8988T (cell line): Measurements from ENCODE around the gene GHDC.
"Not testable (repeated sequence)": the region's sequence is repeated elsewhere in the genome, so short reads cannot be mapped to it uniquely, and the experiment has no call there.

ENCODE experiments used
- DNase-seq: peaks from one replicate; pipeline ENCODE4 v3.0.0; 2011

The GHDC gene, protein sequence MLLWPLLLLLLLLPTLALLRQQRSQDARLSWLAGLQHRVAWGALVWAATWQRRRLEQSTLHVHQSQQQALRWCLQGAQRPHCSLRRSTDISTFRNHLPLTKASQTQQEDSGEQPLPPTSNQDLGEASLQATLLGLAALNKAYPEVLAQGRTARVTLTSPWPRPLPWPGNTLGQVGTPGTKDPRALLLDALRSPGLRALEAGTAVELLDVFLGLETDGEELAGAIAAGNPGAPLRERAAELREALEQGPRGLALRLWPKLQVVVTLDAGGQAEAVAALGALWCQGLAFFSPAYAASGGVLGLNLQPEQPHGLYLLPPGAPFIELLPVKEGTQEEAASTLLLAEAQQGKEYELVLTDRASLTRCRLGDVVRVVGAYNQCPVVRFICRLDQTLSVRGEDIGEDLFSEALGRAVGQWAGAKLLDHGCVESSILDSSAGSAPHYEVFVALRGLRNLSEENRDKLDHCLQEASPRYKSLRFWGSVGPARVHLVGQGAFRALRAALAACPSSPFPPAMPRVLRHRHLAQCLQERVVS

DNA sequence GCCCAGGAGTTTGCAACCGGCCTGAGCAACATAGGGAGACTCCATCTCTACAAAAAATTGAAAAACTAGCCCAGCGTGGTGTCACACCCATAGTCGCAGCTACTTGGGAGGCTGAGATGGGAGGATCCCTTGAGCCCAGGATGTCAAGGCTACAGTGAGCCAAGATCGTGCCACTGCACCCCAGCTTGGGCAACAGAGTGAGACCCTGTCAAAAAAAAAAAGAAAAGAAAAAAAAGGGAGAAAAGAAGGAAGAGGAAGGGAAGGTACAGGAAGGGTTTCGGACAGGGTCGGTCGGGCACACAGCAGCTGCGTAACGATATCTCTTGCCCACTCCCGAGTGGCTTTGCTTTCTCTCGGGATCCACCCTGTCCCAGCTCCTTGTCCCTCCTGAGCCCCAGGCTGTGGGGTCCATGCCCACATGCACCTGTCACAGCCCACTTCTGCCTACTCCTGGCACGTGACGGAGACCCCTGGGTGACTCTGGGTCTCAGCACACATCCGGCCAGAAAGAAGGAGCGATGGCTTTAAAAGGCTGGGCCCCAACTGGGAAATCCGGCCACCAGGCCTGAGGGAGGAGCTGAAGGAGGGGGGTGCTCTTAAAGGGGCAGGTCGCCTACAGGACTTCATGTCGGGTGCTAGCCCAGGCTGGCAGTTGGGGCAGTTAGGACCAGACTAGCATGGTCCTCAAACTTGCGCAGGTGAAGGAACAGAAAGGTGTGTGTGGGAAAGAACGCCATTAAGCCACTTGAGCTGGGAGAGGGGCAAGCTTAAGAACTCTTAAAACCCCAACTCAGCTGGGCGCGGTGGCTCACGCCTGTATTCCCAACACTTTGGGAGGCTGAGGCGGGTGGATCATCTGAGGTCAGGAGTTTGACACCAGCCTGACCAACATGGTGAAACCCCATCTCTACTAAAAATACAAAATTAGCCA is at the start of gene GHDC:
GHDC (minus strand) TSS at position 526 of the 931 bp plus-strand sequence. CDS start 913 bp downstream, outside the sequence.
- DNase-seq: no peak

DNA sequence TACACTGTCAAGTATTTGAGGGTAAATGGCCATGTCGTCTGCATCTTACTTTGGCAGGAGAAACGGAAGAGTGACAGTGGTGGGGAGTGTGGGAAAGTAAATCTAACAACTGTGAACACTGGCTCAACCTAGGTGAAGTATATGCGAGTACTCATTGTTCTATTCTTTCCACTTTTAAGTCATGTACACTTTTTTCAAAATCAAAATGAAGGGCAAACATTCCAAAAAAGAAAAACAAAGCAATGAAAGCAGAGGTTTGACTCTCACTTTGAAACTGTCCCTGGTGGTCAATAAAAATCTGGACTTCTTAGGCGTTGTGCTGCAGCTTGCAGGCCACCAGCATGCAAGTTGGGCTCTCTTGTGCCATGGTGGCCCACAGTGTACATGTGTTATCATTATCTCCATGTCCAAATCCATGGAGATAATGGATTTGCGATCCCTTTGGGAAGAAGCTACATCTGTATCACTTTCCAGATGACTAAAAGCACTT is 49.2 kb upstream of the GHDC start:
- DNase-seq: no peak

DNA sequence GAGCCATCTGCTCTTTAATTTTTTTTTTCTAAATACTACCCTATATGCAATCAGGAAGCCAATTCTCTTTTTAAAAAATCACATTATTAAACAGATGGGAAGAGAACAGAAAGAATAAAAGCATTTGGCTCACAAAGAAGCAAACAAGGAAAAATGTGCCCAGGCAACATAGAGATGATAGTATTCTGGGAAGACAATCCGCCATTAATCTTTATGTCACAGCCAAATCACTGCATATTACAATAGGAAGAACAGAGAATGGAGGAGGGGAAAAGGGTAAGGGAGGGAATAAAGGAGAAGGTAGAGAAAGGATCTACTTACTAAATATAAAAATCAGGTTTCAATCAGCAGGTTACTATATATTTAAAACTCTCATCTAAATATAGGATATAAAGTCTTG is 47.6 kb upstream of the GHDC start:
- no peak for DNase-seq

DNA sequence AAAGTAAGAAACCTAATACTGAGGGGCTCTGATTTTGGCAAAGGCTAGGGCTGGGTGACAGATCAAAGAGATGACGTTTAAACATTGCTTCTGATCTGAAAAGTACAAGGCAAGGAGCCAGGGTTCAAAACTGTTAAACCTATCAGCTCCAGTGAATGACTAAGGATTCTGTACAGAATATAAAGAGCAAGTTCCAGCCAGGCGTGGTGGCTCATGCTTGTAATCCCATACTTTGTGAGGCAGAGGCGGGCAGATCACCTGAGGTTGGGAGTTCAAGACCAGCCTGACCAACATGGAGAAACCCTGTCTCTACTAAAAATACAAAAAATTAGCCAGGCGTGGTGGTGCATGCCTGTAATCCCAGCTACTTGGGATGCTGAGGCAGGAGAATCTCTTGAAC is 46.6 kb upstream of the GHDC start:
- not testable (repeated sequence) for DNase-seq

DNA sequence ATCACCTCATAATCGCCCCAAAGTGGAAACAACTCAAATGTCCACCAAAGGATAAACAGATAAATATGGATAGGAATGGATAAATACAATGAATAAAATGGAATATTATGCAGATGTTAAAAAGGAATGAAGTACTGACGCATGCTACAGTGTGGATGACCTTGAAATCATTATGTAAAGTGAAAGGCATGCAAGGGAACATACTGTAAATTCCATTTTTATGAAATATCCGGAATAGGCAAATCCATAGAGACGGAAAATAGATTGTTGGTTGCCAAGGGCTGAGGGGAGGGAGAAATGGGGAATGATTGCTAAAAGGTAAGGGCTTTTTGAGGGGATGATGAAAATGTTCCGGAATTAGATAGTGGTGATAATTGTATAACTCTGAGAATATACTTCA is 45.9 kb upstream of the GHDC start:
- DNase-seq: no peak

DNA sequence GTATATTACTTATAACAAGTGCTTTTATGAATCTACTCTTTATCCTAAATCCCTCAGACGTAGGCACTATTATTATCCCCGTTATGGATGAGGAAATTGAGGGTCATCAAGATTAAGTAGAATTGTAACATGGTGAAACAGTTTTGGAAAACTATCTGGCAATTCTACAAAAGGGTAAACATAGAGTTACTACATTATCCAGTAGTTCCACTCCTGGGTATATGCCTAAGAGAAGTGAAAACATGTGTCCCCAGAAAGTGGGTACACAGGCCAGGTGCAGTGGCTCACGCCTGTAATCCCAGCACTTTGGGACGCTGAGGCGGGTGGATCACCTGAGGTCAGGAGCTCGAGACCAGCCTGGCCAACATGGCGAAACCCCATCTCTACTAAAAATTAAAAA is 45.3 kb upstream of the GHDC start:
- not testable (repeated sequence) for DNase-seq

DNA sequence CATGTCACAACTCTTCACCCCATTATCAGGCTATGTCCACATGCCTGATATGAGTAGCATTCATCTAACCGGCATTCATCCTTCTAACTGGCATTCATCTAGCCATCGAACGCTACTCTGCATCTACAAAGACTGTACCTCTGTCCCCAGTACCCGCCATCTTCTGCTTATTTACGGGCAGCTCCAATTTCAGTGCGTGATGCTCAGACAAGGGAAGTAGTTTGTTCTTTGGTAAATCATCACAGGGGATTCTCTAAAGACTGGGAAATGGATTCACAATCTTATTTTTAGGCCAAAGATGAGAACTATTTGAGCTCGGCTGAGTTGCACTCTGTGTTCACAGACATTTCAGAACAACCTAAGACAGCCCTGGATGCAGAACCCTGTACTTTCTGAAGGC is 42.5 kb upstream of the GHDC start:
- no peak for DNase-seq

DNA sequence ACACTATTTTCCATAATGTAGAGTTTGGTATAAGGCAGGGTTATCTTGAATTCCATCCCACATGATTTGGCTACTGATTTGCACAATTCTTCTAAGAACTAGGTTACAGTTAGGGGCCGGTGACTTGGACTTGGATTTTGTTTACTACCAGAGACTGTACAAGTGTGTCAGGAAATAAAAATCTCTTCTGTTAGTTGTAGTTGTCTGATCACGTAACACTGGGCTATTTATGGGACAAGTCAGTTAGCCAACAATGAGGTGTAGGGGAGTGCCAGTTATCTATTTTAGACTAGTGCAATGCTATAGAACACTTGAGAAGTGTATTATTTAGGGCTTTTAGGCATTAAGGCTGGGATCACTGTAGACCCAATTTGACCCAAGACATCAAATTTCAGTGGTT is 39.7 kb upstream of the GHDC start:
- no peak for DNase-seq

DNA sequence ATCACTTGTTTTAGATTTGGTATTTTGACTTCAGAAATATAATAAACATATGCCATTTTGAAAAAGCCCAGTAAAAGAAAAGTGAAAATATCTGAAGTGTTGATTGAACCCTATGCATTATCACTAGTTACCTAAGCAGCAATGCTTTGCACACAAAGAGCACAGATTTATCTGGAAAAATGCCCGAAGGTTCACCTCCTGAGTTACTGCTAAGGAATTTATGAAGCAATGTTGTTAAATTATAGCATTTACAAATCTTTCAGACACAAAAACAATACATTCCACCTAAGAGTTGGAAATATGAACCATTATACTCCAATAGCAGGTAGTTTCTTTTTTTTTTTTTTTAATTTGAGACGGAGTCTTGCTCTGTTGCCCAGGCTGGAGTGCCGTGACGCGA is 38.9 kb upstream of the GHDC start:
- no peak for DNase-seq

DNA sequence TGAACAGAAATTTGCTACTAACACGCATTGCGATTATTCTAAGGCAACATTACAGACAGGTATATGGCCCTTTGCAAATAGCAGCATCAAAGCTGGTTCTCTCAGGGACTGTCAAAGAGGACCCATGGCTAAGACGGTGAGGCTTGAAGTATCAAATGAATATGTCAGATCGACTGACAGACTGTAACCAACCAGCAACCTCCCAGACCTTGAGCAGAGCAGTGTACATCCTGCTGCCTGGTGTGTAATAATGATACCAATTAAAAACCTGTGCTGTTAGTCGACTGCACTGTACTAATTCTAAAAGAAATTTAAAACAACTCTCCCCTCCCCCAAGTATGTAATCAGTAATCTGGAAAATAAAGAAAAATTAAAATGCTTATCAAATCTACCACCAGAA is 35.9 kb upstream of the GHDC start:
- DNase-seq: no peak

DNA sequence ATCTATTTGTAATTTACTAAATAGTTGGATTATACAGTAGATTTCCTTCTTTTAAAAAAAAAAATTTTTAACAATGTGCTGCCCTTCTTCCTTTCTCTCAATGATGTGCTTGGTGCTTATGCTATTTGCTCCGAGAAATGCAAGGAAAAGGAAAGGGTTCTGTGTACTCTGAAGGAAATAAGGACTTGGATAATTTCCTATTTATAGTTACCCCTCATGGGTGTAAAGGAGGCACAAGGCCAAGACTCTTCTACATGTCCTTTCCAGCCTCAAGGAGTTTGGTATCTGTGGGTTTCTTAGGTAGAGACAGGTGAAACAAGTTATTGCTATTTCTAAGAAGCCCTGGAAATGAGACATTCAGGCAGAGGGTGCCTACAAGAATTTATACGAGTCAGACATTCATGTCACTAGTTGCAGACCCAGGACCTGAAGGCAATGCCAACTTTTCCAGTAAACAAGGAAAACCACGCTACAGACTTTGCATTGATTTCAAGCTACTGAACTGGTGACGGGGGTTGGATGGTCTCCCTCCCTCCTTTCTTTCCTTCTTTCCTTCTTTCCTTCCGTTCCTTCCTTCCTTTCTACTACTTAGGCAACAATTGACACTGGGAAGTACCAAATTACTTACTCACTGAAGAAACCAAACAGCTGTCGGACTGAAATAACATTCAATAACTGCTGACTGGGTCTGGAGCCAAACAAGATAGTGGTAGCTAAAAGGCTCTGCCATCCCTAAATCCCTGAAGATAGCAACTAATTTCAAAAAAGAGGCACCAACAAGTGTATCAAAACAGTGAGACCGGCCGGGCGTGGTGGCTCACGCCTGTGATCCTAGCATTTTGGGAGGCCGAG is 33.8 kb upstream of the GHDC start:
- DNase-seq: no peak

DNA sequence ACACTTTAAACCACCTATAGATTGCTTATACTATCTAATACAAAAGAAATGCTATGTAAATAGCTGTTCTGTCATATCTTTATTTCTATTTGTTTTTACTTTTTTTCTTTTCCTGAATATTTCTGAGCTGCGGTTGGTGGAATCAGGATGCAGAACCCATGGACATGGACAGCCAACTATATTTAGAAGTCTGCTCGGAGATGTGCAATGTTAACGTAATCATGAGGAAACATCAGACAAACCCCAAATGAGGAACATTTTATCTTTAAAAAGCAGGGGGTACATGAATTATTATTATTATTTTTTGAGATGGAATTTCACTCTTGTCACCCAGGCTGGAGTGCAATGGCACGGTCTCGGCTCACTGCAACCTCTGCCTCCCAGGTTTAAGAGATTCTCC is 31.4 kb upstream of the GHDC start:
- DNase-seq: no peak

DNA sequence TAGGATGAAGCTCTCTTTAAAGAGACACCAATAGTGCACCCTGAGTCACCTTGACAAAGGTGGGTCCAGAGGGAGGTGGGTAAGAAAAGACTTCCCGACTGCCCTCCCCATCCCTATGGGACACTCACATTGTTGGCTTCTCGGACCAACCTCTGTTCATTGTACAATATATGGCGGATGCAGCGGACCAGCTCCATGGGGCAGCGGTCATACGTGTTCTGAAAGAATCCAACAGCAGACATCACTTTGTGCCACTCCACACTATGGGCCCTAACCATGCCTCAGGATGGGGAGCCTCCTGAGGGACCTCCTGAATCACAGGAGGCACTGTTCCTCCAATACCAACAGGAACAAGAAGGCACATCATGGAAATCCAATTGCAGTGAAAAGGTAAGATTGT is 30.4 kb upstream of the GHDC start:
- no peak for DNase-seq

DNA sequence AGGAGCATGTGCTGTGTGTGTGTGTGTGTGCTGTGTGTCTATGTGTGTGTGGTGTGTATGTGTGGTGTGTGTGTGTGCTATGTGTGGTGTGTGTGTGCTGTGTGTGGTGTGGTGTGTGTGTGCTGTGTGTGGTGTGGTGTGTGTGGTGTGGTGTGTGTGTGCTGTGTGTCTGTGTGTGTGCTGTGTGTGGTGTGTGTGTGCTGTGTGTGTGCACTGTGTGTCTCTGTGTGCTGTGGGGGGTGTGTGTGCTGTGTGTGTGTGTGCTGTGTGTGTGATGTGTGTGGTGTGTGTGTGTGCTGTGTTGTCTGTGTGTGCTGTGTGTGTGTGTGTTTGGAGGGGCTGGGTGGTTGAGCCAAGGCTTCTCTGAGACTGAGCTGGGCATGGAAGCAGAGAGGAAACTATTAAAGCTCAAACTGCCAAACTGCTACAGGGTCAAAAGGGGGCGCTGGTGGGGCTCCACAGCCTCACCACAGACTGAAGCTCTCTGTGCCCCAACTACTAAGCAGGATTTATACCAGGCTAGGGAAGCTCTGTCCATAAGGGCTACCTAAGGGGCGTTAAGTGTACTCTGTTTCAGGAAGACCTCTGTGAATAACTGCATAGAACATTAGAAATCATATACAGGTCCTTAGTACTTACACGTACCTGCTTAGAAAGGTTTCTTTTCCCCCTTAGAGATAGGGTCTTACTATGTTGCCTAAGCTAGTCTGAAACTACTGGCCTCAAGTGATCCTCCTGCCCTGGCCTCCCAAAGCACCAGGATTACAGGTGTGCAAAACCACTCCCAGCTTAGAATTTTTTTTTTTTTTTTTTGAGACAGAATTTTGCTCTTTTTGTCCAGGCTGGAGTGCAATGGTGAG is 27.8 kb upstream of the GHDC start:
- peak; percentile 26 for DNase-seq

DNA sequence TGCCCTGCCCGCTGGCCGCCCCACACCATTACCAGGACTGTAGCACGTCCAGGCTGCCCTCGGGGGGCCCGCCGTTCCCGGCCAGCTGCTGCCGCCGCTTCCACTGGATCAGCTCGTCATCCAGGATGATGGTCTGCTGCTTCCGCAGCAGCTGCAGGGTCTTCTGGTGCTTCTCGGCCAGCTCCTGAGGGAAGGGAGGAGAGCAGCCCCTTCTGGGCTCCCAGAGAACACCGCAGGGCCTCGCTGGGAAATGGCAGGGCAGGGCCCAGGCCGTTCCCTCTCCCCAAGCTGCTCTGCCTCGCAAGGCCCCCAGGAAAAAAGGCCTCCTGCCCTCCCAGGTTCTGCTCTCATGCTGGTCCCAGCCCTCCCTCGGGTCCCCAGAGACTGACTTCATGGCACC is 25.0 kb upstream of the GHDC start:
- not testable (repeated sequence) for DNase-seq

DNA sequence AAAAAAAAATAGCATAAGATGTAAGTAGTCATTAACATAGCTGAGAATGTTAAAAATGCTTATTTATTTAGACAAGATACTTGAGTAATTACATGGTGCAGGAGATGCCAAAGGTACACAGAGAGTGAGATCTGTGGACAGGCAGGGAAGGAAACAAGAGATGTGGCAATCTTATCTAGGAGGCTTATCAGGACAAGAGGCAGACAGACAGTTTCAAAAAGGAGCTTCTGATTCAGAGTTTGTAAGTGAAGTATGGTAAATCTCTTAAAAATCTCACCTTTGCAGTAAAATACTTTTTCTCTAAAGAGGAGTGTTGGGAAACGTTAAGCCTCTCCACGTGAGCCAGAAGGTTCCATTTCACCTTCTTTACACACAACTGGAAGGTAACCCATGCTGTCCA is 19.9 kb upstream of the GHDC start:
- no peak for DNase-seq

DNA sequence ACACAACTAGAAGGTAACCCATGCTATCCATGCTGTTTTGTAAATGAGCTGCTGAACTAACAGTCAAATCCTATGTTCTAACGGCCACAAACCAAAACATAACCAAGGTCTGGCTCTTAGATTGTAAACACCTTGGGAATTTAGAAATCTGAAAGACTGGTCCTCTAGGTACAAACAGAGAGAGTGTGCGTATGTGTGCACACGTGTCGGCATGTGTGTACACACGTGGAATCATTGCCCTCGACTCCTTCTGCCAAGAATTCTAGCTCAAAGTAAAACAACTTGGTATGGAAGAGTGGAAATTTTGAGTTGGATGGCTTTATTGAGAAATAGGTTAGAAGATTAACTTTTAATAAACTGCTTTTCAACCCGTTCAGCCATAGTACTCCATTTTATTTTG is 18.1 kb upstream of the GHDC start:
- DNase-seq: no peak

DNA sequence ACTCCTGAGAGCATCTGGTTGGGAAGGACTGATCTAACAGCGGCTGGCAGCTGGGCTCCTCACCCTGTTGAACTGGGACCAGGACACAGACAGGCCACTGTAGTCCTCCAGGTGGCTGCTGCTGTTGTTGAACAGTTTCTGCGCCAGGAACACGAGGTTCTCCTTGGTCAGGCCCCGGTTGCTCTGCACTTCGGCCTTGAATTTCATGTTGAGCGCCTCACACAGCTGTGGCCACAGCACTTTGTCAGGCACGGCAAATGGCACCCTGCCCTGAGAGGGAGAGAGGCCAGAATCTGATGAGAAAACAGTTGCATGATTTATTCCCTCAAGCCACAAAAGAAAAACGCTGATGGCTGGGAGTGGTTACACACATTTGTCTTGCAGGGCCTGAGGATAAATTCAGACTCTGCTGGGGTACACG is 17.6 kb upstream of the GHDC start:
- DNase-seq: not testable (repeated sequence)

DNA sequence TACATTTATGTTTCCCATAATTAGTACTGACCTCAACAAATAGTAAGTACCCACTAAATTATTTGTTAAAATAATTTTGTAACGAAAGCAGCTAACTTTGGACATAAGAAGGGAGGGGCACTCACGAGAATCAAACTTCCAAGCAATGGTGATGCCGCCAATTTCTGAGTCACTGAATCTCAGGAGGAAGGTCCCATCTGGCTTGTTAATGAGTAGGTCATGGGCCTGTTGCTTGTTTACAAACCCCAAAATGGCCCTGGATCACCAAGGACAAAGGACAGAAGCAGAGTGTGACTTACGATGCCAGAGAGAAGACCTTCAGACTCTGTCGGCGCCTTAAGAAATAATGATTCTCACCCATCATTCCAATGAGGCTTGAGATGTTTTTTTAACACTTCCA is 15.8 kb upstream of the GHDC start:
- DNase-seq: no peak

DNA sequence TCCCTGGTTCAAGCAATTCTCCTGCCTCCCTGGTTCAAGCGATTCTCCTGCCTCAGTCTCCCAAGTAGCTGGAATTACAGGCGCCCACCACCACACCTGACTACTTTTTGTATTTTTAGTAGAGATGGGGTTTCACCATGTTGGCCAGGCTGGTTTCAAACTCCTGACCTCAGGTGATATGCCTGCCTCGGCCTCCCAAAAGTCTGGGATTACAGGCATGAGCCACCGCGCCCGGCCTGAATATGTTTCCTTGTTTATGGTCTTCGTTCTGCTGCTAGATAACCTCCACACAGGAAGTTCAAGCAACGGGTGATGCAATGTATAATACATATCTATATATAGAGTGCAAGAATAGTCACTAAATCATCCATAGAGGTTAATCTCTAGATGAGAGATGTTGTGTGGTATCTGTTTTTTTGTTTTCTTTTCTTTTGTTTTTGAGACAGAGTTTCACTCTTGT is 11.9 kb upstream of the GHDC start:
- DNase-seq: not testable (repeated sequence)

DNA sequence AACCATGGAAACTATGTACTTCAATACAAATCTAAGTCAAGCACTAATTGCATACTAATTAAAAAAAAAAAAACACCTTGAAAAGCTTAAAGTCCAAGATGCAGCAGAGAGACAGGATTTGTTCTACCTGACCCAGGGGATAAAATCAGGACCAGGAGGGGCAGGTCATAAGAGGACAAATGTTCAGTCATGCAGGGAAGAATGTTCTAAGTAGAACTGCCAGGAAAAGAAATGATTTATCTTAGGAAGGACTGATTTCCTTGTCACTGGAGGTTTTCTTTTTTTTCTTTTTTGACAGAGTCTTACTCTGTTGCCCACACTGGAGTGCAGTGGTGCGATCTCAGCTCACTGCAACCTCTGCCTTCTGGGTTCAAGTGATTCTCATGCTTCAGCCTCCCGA is 9.1 kb upstream of the GHDC start:
- DNase-seq: no peak

DNA sequence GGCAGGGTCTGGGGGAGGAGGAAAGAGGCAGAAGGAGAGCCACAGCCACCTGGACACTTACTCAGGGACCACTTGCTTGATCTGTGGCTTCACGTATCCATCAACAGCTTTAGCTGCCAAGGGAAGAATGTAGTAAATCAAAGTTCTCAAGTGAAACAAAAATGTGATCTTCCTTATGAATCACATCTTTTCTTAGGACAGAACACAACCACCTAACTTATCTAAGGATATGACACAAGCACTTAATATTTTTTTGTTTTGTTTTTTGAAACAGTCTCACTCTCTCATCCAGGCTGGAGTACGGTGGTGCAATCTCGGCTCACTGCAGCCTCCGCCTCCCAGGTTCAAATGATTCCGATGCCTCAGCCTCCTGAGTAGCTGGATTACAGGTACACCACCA is 8.4 kb upstream of the GHDC start:
- DNase-seq: no peak
